ENCODE data around the gene CD22. TPM values are rescaled to one million over a fixed set of nuclear protein-coding genes. Genes with fewer than 3 reads are reported as not detected.

Gene CD22
- polyA plus RNA-seq, 1 donor from 2014 or later, result not detected

- Histone ChIP-seq H3K79me2 (replicated peaks; ENCODE audit: insufficient read depth, low read length) (no peaks in the 10 kb centered on the region), H3K9ac (ENCODE audit: low read length) (no peak overlapping the region), H3K4me2 (ENCODE audit: low read length) (no peak overlapping the region), H3F3A (ENCODE audit: insufficient read depth, low read length, poor library complexity, severe bottlenecking) (no peaks in the 10 kb centered on the region), H3K9me2 (ENCODE audit: insufficient read depth, low read length) (no peaks in the 10 kb centered on the region), H3K4me3 (ENCODE audit: low read length) (no peak overlapping the region), H3K36me3 (ENCODE audit: insufficient read depth, low read length) (no peaks in the 10 kb centered on the region), H3K27me3 (ENCODE audit: insufficient read depth, low read depth, low read length) (no peaks in the 10 kb centered on the region), H3K27ac (ENCODE audit: low read length) (no peak overlapping the region), H3K9me3 (ENCODE audit: low read length) (no peaks in the 10 kb centered on the region), H2AFZ (ENCODE audit: low read depth, low read length) (no peak overlapping the region), H4K20me1 (ENCODE audit: insufficient read depth) (no peaks in the 10 kb centered on the region)
- TF ChIP-seq POLR2AphosphoS5 (IDR thresholded peaks at IDR 0.05), result no peak
- TF ChIP-seq TAF1 (IDR thresholded peaks at IDR 0.05; ENCODE audit: low read depth), result no peak
- TF ChIP-seq SMC3 (conservative IDR thresholded peaks at IDR 0.05; ENCODE audit: poor library complexity), result no peak
- no peak for TF ChIP-seq RAD21 (conservative IDR thresholded peaks at IDR 0.05)
- no peak for TF ChIP-seq EP300 (conservative IDR thresholded peaks at IDR 0.05; ENCODE audit: poor library complexity, severe bottlenecking)
- TF ChIP-seq CTCF (IDR thresholded peaks at IDR 0.05; ENCODE audit: poor library complexity, severe bottlenecking), result no peak
- no peak for TF ChIP-seq MXI1 (conservative IDR thresholded peaks at IDR 0.05; ENCODE audit: poor library complexity, severe bottlenecking)
- no peak for TF ChIP-seq REST (IDR thresholded peaks at IDR 0.05; ENCODE audit: borderline replicate concordance)
- no peak for TF ChIP-seq EZH2 (IDR thresholded peaks at IDR 0.05; ENCODE audit: borderline replicate concordance, insufficient read depth, low read length, poor library complexity, severe bottlenecking)
Observed at GRCh38 chr19:35388277-35389054, 59.5 kb downstream of the CD22 start.

GRCh38 chr19:35389192-35389861, 60.3 kb downstream of the CD22 start:
- Histone ChIP-seq H2AFZ (ENCODE audit: low read depth, low read length) (no peak overlapping the region), H3K9me3 (ENCODE audit: low read length) (no peaks in the 10 kb centered on the region), H3K9ac (ENCODE audit: low read length) (no peak overlapping the region), H3K9me2 (ENCODE audit: insufficient read depth, low read length) (no peaks in the 10 kb centered on the region), H3K27ac (ENCODE audit: low read length) (no peak overlapping the region), H3K36me3 (ENCODE audit: insufficient read depth, low read length) (no peaks in the 10 kb centered on the region), H3F3A (ENCODE audit: insufficient read depth, low read length, poor library complexity, severe bottlenecking) (no peaks in the 10 kb centered on the region), H3K4me3 (ENCODE audit: low read length) (no peak overlapping the region), H3K27me3 (ENCODE audit: insufficient read depth, low read depth, low read length) (no peaks in the 10 kb centered on the region), H4K20me1 (ENCODE audit: insufficient read depth) (no peaks in the 10 kb centered on the region), H3K4me2 (ENCODE audit: low read length) (no peak overlapping the region), H3K79me2 (replicated peaks; ENCODE audit: insufficient read depth, low read length) (no peaks in the 10 kb centered on the region)
- no peak for TF ChIP-seq CTCF (IDR thresholded peaks at IDR 0.05; ENCODE audit: poor library complexity, severe bottlenecking)
- no peak for TF ChIP-seq RAD21 (conservative IDR thresholded peaks at IDR 0.05)
- TF ChIP-seq SMC3 (conservative IDR thresholded peaks at IDR 0.05; ENCODE audit: poor library complexity), result no peak
- no peak for TF ChIP-seq EZH2 (IDR thresholded peaks at IDR 0.05; ENCODE audit: borderline replicate concordance, insufficient read depth, low read length, poor library complexity, severe bottlenecking)
- no peak for TF ChIP-seq POLR2AphosphoS5 (IDR thresholded peaks at IDR 0.05)
- no peak for TF ChIP-seq MXI1 (conservative IDR thresholded peaks at IDR 0.05; ENCODE audit: poor library complexity, severe bottlenecking)
- no peak for TF ChIP-seq TAF1 (IDR thresholded peaks at IDR 0.05; ENCODE audit: low read depth)
- no peak for TF ChIP-seq EP300 (conservative IDR thresholded peaks at IDR 0.05; ENCODE audit: poor library complexity, severe bottlenecking)
- no peak for TF ChIP-seq REST (IDR thresholded peaks at IDR 0.05; ENCODE audit: borderline replicate concordance)

All from neural cell (in vitro differentiated cells).